GM18498 (cell line): Measurements from ENCODE around the gene TMEM258.

ENCODE experiments used
- ATAC-seq: cut with Tn5 transposase; IDR thresholded peaks from one replicate; pipeline ENCODE4 v1.9.1; 2021; ENCODE audit warnings: mild to moderate bottlenecking, moderate library complexity; ENCODE audit not compliant: unreplicated experiment

Gene TMEM258

DNA sequence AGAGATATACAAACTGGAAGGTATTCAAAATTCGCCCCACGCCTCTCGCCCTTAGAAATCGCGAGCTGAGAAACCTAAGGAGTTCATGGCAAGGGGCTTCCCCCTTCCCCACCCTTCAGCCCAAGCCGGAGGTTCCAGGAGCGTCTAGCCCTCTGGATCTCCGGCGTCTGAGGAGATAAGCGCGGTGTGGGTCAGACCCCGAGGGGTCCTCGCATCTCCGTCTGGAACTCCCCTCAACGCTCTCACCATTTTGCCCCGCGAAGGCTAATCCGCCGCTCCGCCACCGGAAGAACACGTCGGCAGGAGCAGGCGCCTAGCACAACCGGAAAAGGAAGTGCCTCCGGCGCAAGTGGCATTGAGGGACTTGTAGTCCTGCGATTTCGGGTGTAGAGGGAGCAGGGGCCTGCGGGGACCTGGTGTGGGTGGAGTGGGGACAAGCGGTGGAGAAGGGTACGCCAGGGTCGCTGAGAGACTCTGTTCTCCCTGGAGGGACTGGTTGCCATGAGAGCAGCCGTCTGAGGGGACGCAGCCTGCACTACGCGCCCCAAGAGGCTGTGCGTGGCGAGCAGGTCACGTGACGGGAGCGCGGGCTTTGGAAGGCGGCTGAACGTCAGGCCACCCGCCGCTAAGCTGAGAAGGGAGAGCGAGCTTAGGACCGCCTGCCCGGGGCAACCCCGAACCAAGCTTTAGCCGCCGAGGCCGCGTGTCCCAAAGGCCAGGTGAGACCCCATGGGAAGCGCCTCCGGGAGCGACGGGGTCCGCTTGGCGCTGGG is at the start of gene TMEM258, which contains the start of gene FEN1:
Gene TMEM258 (minus strand): TSS at position 290 of the 773 bp plus-strand sequence. CDS start 41 bp downstream, at position 249.
Gene FEN1 (plus strand): TSS at position 602 of the 773 bp plus-strand sequence. CDS start 2,451 bp downstream, outside the sequence.
- peak; percentile 84 for ATAC-seq

GRCh38 chr11:61841636-61842527 is 49.5 kb upstream of the TMEM258 start:
- ATAC-seq = no peak

GRCh38 chr11:61840371-61840770 is 48.0 kb upstream of the TMEM258 start:
- ATAC-seq = no peak

DNA sequence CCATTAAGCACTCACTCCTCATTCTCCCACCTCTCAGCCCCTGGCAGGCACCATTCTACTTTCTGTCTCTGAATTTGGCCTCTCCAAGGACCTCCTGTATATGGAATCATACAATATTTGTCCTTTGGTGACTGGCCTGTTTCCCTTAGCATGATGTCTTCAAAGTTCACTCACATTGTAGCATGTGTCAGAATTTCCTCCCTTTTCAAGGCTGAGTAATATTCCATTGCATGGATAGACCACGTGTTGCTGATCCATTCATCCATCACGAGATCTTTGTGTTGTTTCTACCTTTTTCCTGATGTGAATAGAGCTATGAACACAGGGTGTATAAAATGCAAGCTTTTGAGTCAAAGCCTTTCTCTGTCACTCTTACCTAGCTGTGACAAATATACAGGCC is 47.3 kb upstream of the TMEM258 start:
- no peak for ATAC-seq

- no peak for ATAC-seq
These were observed 46.5 kb upstream of the TMEM258 start for GRCh38 chr11:61838921-61839320.

- ATAC-seq = no peak
These were observed 46.1 kb upstream of the TMEM258 start for GRCh38 chr11:61838501-61838900.

- no peak for ATAC-seq
These were observed 45.1 kb upstream of the TMEM258 start for GRCh38 chr11:61837411-61838005.

- ATAC-seq = no peak
These were observed 43.8 kb upstream of the TMEM258 start for GRCh38 chr11:61836193-61836592.

- peak; percentile 90 for ATAC-seq
These were observed 42.1 kb upstream of the TMEM258 start for GRCh38 chr11:61834278-61835048.

DNA sequence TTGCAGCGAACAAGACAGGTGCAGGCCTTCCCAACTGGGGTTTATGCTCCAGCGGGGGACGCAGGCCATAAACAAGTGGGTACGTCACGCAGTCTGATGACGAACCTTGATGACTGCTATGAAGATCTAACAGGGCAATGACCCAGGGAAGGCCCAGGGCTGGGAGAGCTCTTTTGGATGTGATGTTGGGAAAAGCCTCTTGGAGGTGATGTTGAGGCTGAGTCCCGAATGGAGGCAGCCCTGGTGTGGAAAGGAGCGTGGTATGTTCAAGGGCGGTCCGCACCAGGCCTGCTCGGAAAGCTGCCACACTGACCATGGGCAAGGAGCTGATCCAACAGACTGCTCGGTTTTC is 41.5 kb upstream of the TMEM258 start:
- no peak for ATAC-seq

- ATAC-seq = no peak
These were observed 41.1 kb upstream of the TMEM258 start for GRCh38 chr11:61833471-61833870.

- ATAC-seq = no peak
These were observed 40.4 kb upstream of the TMEM258 start for GRCh38 chr11:61832754-61833153.

DNA sequence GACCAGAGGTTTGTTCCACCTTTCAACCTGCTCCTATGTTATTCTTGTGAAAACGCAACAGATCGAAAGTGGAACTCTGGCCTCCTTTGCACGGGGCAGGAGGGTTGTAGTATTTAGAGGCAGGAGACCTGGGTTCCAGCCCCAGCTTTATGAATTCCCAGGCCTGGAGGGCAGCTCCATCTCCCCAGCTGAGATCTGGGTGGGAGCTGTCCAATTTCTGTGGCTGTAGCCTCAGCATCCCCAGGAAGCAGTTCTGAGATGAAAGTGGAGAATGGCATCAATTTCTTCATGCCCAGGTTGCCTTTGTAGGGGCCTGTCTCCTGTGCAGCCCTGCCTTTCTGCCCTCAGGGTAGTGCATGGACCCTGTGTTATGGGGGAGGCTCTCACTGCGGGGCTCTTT is 39.8 kb upstream of the TMEM258 start:
- no peak for ATAC-seq

DNA sequence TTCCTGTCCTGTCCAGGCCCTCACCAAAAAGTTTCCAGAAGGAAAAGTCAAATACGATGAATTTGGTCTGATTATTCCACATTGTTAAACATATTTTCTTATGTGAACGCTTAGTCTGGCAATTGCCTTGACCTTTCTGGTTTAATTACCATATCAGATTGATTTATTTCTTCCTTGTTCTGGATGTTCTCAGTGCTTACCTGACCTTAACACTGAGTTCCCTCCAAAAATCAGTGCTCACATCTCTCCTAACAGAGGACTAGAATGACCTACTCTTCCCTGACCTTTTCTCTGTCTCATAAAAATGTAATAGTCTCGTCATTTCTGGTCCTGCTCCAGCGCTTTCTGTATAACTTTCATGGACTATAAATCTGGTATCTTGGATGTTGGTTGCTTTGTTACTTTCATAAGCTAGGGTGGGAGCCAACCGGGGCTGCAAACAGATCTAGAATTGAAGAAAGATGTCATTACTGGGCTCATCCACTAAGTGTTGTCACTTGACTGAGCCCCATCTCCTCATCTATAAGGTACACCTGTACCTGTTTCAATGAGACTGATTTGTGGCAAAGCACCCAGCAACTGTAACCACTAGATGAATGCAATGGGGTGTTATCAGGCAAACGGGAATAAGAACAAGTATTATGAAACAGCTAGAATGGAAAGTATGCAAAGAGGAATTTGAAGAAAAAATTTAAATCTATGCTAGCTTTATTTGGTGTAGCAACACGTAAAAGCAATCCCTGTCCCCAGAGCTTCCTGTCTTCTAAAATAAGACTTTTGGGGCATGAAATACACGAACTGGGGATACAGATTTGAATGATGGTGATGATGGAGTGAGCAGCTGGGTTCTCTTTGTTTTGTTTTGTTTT is 38.1 kb upstream of the TMEM258 start:
- no peak for ATAC-seq

DNA sequence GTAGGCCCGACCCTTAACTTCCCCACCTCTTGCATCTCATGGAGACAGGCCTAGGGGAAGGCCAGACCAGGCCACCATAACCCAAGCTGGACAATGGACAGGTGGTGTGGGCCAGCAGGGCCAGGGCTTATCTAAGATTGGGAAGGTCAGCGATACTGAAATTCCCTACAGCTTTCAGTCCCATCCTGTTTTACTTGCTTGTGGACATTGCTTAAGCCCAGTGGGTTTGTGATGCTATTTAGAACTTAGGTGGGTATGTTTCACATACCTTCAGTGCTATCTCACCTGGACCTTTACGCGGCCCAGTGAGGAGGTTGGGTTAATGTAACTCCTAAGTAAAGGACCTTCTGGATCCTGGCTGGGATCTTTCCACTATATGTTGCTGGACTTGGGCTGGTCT is 37.4 kb upstream of the TMEM258 start:
- no peak for ATAC-seq

DNA sequence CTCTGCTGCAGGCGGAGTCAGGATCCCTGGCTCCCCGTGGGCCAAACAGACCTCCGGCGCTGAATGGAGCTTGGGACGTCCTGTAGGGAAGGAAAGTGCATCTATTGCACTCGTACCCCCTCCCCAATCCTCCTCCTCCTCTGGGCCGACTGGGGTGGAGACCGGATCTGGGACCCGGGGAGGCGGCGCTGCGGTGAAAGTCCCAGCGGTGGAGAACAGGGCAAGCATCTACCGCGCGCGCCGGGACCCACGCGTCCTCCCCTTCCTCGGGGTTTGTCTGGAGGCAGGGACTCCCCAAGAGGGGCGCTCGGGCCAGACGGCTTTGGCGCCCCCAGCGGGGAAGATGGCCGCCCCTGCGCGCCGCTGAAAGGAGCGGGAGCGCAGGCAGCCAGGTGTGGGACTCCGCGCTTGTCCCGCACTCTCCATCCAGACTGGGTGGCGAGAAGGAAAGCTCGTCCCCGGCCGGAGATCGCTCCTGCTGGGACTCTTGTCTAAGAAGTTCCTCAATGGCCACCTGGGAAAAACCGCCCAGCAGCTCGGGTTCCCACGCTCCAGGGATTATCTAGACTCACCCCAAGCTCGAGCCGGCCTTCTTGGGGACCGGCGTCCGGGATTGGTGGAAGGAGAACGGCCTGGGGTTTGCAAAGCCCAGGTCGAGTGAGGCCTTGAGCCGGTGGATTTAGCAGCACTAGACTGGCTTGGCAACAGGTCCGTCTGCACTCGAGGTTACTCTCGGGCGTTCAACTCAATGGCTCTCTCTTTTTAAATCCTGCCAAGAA is 36.4 kb upstream of the TMEM258 start:
- ATAC-seq = peak; percentile 28

DNA sequence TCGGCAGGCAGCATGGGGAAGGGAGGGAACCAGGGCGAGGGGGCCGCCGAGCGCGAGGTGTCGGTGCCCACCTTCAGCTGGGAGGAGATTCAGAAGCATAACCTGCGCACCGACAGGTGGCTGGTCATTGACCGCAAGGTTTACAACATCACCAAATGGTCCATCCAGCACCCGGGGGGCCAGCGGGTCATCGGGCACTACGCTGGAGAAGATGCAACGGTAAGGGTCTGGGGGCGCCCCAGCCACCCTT is 35.9 kb upstream of the TMEM258 start:
- ATAC-seq = peak; percentile 6

DNA sequence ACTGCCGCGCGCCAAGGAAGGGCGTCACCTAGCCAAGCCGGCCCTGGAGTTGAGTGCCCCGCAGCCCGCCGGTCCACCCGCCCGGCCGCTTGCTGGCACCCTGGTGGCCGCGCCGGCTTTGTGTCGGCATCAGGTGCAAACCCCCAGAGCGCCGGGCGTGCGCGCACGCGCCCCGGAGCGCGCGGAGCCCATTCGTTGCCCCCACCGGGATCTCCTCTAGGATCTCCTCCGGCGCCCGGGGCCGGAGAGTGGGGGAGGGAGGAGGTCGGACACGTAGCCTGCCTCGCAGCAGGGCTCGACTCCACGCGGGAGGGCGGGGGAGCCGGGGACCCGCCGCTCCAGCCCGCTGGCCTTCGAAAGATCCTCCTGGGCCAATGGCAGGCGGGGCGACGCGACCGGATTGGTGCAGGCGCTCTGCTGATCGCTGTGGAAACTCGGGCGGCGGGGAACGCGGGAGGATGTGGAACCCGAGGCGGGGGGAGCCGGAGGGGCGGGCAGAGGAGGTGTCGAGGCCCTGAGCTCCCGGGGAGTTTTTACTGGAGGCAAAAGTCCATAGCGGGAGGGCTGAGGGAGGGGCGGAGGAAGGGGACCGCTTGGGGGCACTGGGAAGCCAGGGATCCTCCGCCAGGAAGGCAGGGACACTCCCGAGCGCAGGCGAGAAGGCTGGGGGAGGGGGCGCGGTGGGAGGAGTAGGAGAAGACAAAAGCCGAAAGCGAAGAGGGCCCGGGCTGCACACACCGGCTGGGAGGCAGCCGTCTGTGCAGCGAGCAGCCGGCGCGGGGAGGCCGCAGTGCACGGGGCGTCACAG is 35.4 kb upstream of the TMEM258 start, which contains the start of gene FADS2:
Gene FADS2 (plus strand): TSS at position 730 of the 808 bp plus-strand sequence. CDS start 91 bp downstream, outside the sequence.
- ATAC-seq = peak; percentile 74
